K562 (cell line): ENCODE results near the gene S1PR1.

Experiments
- ETV6 ChIP-seq, 3 experiments: fragments of 150-350 bp in 1 of 3; sonication (generic) in 1 of 3; formaldehyde crosslinking in 1 of 3; IDR thresholded peaks; 2 replicates each; pipeline versions ENCODE4 v1.6.1 to v1.8.0; 2014 to 2022; ENCODE audit warnings: borderline replicate concordance in 2 of 3, low read depth in 2 of 3, antibody characterized with exemption in 1 of 3, low read length in 1 of 3, mild to moderate bottlenecking in 1 of 3, missing genetic modification reagents in 1 of 3
- TF ChIP-seq, protein P1 (sequence below): fragments of 450-650 bp; IDR thresholded peaks from 2 replicates; pipeline ENCODE4 v1.6.1; 2018; ENCODE audit warnings: mild to moderate bottlenecking, low read depth; ENCODE audit not compliant: partially characterized antibody
- TF ChIP-seq, protein P2 (sequence below), 3 experiments: IDR thresholded peaks in 2 of 3; conservative IDR thresholded peaks in 1 of 3; 2 replicates each; pipeline ENCODE4 v1.5.1; 2011 to 2012; ENCODE audit warnings: low read length in 3 of 3, mild to moderate bottlenecking in 3 of 3, control low read depth in 2 of 3, improper control_type of control experiment in 1 of 3, inconsistent platforms in 1 of 3, low read depth in 1 of 3, mixed read lengths in 1 of 3, moderate library complexity in 1 of 3; ENCODE audit not compliant: insufficient read depth in 2 of 3

DNA sequence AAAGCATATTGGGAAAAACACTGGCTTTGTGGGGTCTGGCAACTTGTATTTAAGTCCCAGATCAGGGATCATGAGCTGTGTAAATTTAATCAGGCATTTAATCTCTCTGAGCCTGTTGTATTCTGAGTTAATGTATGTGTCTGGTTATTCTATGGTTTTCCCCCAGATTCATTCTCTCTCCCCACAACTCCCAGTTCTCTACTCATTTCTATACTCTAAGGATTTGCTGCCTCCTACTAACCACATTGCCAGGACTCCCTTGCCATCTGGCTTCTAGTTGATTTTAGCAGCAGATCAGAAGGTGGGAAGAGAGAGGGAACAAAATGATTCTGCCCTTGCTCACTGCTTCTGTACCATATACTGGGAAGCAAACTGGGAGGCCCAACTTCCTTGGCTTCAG is 31.4 kb upstream of the S1PR1 start:
- no peak for TF ChIP-seq ETV6 (IDR thresholded peaks at IDR 0.05; ENCODE audit: borderline replicate concordance in 1 of 2, low read depth in 2 of 2, low read length in 1 of 2)
- TF ChIP-seq ETV6 (CRISPR knock-in tag; IDR thresholded peaks at IDR 0.05; ENCODE audit: borderline replicate concordance): no peak
- TF ChIP-seq, protein P1, sequence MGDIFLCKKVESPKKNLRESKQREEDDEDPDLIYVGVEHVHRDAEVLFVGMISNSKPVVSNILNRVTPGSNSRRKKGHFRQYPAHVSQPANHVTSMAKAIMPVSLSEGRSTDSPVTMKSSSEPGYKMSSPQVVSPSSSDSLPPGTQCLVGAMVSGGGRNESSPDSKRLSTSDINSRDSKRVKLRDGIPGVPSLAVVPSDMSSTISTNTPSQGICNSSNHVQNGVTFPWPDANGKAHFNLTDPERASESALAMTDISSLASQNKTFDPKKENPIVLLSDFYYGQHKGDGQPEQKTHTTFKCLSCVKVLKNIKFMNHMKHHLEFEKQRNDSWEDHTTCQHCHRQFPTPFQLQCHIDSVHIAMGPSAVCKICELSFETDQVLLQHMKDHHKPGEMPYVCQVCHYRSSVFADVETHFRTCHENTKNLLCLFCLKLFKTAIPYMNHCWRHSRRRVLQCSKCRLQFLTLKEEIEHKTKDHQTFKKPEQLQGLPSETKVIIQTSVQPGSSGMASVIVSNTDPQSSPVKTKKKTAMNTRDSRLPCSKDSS: no peak
- TF ChIP-seq, protein P2, sequence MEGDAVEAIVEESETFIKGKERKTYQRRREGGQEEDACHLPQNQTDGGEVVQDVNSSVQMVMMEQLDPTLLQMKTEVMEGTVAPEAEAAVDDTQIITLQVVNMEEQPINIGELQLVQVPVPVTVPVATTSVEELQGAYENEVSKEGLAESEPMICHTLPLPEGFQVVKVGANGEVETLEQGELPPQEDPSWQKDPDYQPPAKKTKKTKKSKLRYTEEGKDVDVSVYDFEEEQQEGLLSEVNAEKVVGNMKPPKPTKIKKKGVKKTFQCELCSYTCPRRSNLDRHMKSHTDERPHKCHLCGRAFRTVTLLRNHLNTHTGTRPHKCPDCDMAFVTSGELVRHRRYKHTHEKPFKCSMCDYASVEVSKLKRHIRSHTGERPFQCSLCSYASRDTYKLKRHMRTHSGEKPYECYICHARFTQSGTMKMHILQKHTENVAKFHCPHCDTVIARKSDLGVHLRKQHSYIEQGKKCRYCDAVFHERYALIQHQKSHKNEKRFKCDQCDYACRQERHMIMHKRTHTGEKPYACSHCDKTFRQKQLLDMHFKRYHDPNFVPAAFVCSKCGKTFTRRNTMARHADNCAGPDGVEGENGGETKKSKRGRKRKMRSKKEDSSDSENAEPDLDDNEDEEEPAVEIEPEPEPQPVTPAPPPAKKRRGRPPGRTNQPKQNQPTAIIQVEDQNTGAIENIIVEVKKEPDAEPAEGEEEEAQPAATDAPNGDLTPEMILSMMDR (IDR thresholded peaks at IDR 0.05 in 2 of 3, conservative IDR thresholded peaks at IDR 0.05 in 1 of 3; ENCODE audit: insufficient read depth in 2 of 3, low read depth in 1 of 3, low read length in 3 of 3): no peak
